ENCODE measurements around the gene C16orf78.

The C16orf78 gene

DNA sequence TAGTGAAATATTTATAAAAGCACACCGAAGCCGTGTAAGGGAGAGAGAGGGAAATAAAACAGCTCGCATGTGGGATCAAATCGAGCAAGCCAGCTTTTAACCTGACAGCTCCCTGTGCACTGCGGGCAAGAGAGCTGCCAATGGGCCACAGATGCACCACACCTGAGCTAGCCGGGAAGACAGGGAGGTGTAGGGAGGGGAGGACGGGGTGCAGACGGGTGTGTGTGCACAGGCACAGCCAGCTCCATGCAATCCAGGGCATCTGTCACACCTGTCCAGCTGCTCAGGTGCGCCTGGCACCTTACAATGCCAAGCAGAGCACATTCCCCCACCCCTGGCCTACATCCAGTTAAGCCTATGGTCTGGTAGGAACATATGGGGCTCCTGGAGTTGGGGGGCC is 70.0 kb downstream of the C16orf78 start:
- Mint-ChIP-seq H3K36me3 (ENCODE audit: low read depth) (no peaks in the 10 kb centered on the region), H3K4me3 (no peak overlapping the region), H3K4me1 (ENCODE audit: low read depth) (peaks cover 25% of the 10 kb centered on the region), H3K27me3 (no peaks in the 10 kb centered on the region), H3K9me3 (no peaks in the 10 kb centered on the region), H3K27ac (no peak overlapping the region)
- DNase-seq: no peak

DNA sequence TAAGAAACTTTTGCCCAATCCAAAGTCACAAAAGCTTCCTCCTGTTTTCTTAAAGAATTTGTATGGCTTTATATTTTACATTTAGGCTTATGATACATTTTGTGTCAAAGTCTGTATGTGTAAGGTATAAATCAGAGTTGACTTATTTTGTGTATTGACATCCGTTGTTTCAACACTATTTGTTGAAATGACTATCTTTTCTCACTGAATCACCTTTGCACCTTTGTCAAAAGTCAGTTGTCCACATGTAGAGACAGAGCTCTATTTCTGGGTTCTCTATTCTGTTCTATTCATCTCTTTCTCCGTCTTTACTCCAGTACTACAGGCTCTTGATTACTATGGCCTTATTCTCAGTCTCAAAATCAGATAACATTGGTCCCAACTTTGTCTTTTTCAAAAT is 73.2 kb downstream of the C16orf78 start:
- H3K27me3 Mint-ChIP-seq: no peaks in the 10 kb centered on the region
- no peak overlapping the region for H3K27ac Mint-ChIP-seq

More for the DNA sequence above, 73.2 kb downstream of the C16orf78 start:
- no peak for DNase-seq
- H3K9me3 Mint-ChIP-seq: no peaks in the 10 kb centered on the region
- H3K4me1 Mint-ChIP-seq (ENCODE audit: low read depth): peaks cover 10% of the 10 kb centered on the region
- no peaks in the 10 kb centered on the region for H3K36me3 Mint-ChIP-seq (ENCODE audit: low read depth)
- no peak overlapping the region for H3K4me3 Mint-ChIP-seq
